HG03175 (cell line): Measurements from ENCODE around the gene RHCE.
"Not testable (repeated sequence)": the region's sequence is repeated elsewhere in the genome, so short reads cannot be mapped to it uniquely, and the experiment has no call there.

Experiments used
- ATAC-seq: cut with Tn5 transposase; IDR thresholded peaks from one replicate; pipeline ENCODE4 v1.9.1; 2021; ENCODE audit warnings: mild to moderate bottlenecking, moderate library complexity; ENCODE audit not compliant: unreplicated experiment

Gene RHCE

GRCh38 chr1:25420715-25421114, at the start of gene RHCE:
Gene RHCE, minus strand, starts transcription at chr1:25420825. Its CDS starts 39 bp downstream, at chr1:25420786.
- ATAC-seq: not testable (repeated sequence)

- ATAC-seq: no peak
These were observed 48.6 kb upstream of the RHCE start for GRCh38 chr1:25469177-25469576.

GRCh38 chr1:25468033-25468432, 47.4 kb upstream of the RHCE start:
- no peak for ATAC-seq

GRCh38 chr1:25467616-25468015, 47.0 kb upstream of the RHCE start:
- ATAC-seq: no peak

GRCh38 chr1:25467193-25467592, 46.6 kb upstream of the RHCE start:
- no peak for ATAC-seq

- ATAC-seq: no peak
These were observed 42.1 kb upstream of the RHCE start for GRCh38 chr1:25462732-25463131.

GRCh38 chr1:25461849-25462248, 41.2 kb upstream of the RHCE start:
- no peak for ATAC-seq

- not testable (repeated sequence) for ATAC-seq
These were observed 40.2 kb upstream of the RHCE start for GRCh38 chr1:25460816-25461215.

- no peak for ATAC-seq
These were observed 39.4 kb upstream of the RHCE start for GRCh38 chr1:25460020-25460419.

GRCh38 chr1:25458541-25459298, 38.1 kb upstream of the RHCE start:
- no peak for ATAC-seq

GRCh38 chr1:25456502-25456901, 35.9 kb upstream of the RHCE start:
- ATAC-seq: no peak

- ATAC-seq: no peak
These were observed 31.3 kb upstream of the RHCE start for GRCh38 chr1:25451908-25452307.

- no peak for ATAC-seq
These were observed 30.3 kb upstream of the RHCE start for GRCh38 chr1:25450891-25451290.

GRCh38 chr1:25447547-25447946, 26.9 kb upstream of the RHCE start:
- no peak for ATAC-seq

- no peak for ATAC-seq
These were observed 25.4 kb upstream of the RHCE start for GRCh38 chr1:25445993-25446538.

- not testable (repeated sequence) for ATAC-seq
These were observed 24.0 kb upstream of the RHCE start for GRCh38 chr1:25444604-25445003.

- ATAC-seq: no peak
These were observed 22.5 kb upstream of the RHCE start for GRCh38 chr1:25443030-25443699.

GRCh38 chr1:25442178-25442577, 21.6 kb upstream of the RHCE start:
- ATAC-seq: no peak

GRCh38 chr1:25439287-25439686, 18.7 kb upstream of the RHCE start:
- ATAC-seq: no peak

- no peak for ATAC-seq
These were observed 17.0 kb upstream of the RHCE start for GRCh38 chr1:25437672-25438071.

GRCh38 chr1:25435397-25436108, 14.9 kb upstream of the RHCE start:
- no peak for ATAC-seq
